CD14-positive monocyte (primary cell): ENCODE measurements around the gene IL3. TPM values are rescaled to one million over a fixed set of nuclear protein-coding genes. Genes with fewer than 3 reads are reported as not detected.
A peak's percentile ranks its signal among the peaks of the same experiment; 100 is the strongest.

Experiments
- DNase-seq, 3 donors: peaks; one replicate each; pipeline ENCODE4 v3.0.0-alpha.2; 2011 to 2022
- H2AFZ ChIP-seq: 2 replicates; pipeline ENCODE4 v1.6.0; 2012; ENCODE audit warnings: mild to moderate bottlenecking, low read depth, low read length, inconsistent platforms; ENCODE audit not compliant: insufficient read depth, poor library complexity, severe bottlenecking
- H3K27ac ChIP-seq, 2 donors: 1 replicate in 1 of 2; 2 replicates in 1 of 2; pipeline ENCODE4 v1.5.1; 2012 to 2013; ENCODE audit warnings: low read length in 2 of 2, control low read depth in 1 of 2, inconsistent platforms in 1 of 2, low read depth in 1 of 2, mild to moderate bottlenecking in 1 of 2
- H3K27me3 ChIP-seq, 2 donors: one replicate each; pipeline versions ENCODE4 v1.6.0 to v1.6.1; 2011 to 2013; ENCODE audit warnings: low read length in 2 of 2; ENCODE audit not compliant: control insufficient read depth in 2 of 2, insufficient read depth in 2 of 2
- H3K36me3 ChIP-seq, 2 donors: replicated peaks in 1 of 2; 1 replicate in 1 of 2; 2 replicates in 1 of 2; pipeline versions ENCODE4 v1.5.1 to v1.6.1; 2012 to 2013; ENCODE audit warnings: low read length in 2 of 2, control low read depth in 1 of 2, inconsistent platforms in 1 of 2, mild to moderate bottlenecking in 1 of 2; ENCODE audit not compliant: insufficient read depth in 2 of 2, control insufficient read depth in 1 of 2
- H3K4me1 ChIP-seq, 2 donors: 1 replicate in 1 of 2; 2 replicates in 1 of 2; pipeline versions ENCODE4 v1.5.1 to v1.6.1; 2012 to 2013; ENCODE audit warnings: low read length in 2 of 2, control low read depth in 1 of 2, inconsistent platforms in 1 of 2, mild to moderate bottlenecking in 1 of 2, moderate library complexity in 1 of 2; ENCODE audit not compliant: insufficient read depth in 2 of 2, control insufficient read depth in 1 of 2
- H3K4me2 ChIP-seq: replicated peaks from 2 replicates; pipeline ENCODE3; 2012; ENCODE audit warnings: low read length, moderate library complexity, mild to moderate bottlenecking; ENCODE audit not compliant: poor library complexity, severe bottlenecking; ENCODE audit errors: extremely low read depth
- H3K4me3 ChIP-seq, 3 experiments: fragments of 200-600 bp in 1 of 3; sonication (generic) in 1 of 3; replicated peaks in 1 of 3; 1 replicate in 2 of 3; 2 replicates in 1 of 3; pipeline ENCODE4 v1.5.1; 2011 to 2013; ENCODE audit warnings: low read length in 3 of 3, mild to moderate bottlenecking in 3 of 3, control low read depth in 2 of 3, low read depth in 2 of 3, inconsistent platforms in 1 of 3, moderate library complexity in 1 of 3
- H3K79me2 ChIP-seq: 2 replicates; pipeline ENCODE4 v1.6.0; 2012; ENCODE audit warnings: mild to moderate bottlenecking, control low read depth, inconsistent platforms, low read length, moderate library complexity; ENCODE audit not compliant: insufficient read depth
- H3K9ac ChIP-seq: 2 replicates; pipeline ENCODE4 v1.6.0; 2017; ENCODE audit warnings: low read length, mild to moderate bottlenecking; ENCODE audit not compliant: insufficient read depth, poor library complexity, severe bottlenecking
- H3K9me3 ChIP-seq, 2 donors: replicated peaks in 1 of 2; 1 replicate in 1 of 2; 2 replicates in 1 of 2; pipeline versions ENCODE4 v1.5.1 to v1.6.1; 2012 to 2013; ENCODE audit warnings: low read length in 2 of 2, control low read depth in 1 of 2; ENCODE audit not compliant: control insufficient read depth in 1 of 2, insufficient read depth in 1 of 2
- H4K20me1 ChIP-seq: 2 replicates; pipeline ENCODE4 v1.6.0; 2012; ENCODE audit warnings: mild to moderate bottlenecking, low read length, control low read depth, moderate library complexity; ENCODE audit not compliant: insufficient read depth
- H3K27ac Mint-ChIP-seq, 7 donors: one replicate each; pipeline ENCODE4 v1.8.0; 2020; ENCODE audit warnings: mild to moderate bottlenecking in 7 of 7, mixed read lengths in 7 of 7, moderate library complexity in 6 of 7, inconsistent platforms in 2 of 7
- H3K27me3 Mint-ChIP-seq, 3 donors: one replicate each; pipeline ENCODE4 v1.8.0; 2021 to 2022; ENCODE audit warnings: low read depth in 3 of 3, mild to moderate bottlenecking in 3 of 3, mixed read lengths in 3 of 3, moderate library complexity in 3 of 3, inconsistent platforms in 1 of 3
- H3K36me3 Mint-ChIP-seq, 2 donors: one replicate each; pipeline ENCODE4 v1.8.0; 2020; ENCODE audit warnings: mixed read lengths in 2 of 2, inconsistent platforms in 1 of 2, mild to moderate bottlenecking in 1 of 2
- H3K4me1 Mint-ChIP-seq: one replicate; pipeline ENCODE4 v1.8.0; 2020; ENCODE audit warnings: mild to moderate bottlenecking, mixed read lengths
- H3K4me3 Mint-ChIP-seq, 2 donors: one replicate each; pipeline ENCODE4 v1.8.0; 2020; ENCODE audit warnings: mild to moderate bottlenecking in 2 of 2, mixed read lengths in 2 of 2, moderate library complexity in 1 of 2
- H3K9me3 Mint-ChIP-seq, 7 donors: one replicate each; pipeline ENCODE4 v1.8.0; 2020 to 2022; ENCODE audit warnings: mixed read lengths in 7 of 7, mild to moderate bottlenecking in 6 of 7, moderate library complexity in 6 of 7, inconsistent platforms in 2 of 7
- WGBS: methylation state at CpG from one replicate; pipeline ENCODE4 v1.1.5; 2013; ENCODE audit warnings: missing lambda C conversion rate; ENCODE audit not compliant: insufficient coverage; 5-methylcytosine and 5-hydroxymethylcytosine counted together
- intact Hi-C, 2 donors: fragments of 100-400 bp; cut with micrococcal nuclease; formaldehyde crosslinking; loops; one replicate each; pipeline versions ENCODE4 v1.15.0 to v1.15.1; 2023
- polyA plus RNA-seq, 3 donors: library from polyadenylated mRNA; depleted of rRNA in 1 of 3; unstranded in 2 of 3; stranded (reverse) in 1 of 3; fragments of 300-500 nt in 2 of 3; fragments of >200 nt in 1 of 3; fragmentation: Illumina TruSeq in 2 of 3; gene quantifications; 1 replicate in 2 of 3; 2 replicates in 1 of 3; pipeline ENCODE4 v1.2.3, GENCODE V29; 2012 to 2021
- TF ChIP-seq, protein P1 (sequence below): fragments of 200-600 bp; IDR thresholded peaks from one replicate; pipeline ENCODE4 v1.8.0; 2022; ENCODE audit warnings: antibody characterized with exemption, mild to moderate bottlenecking

Gene IL3
- polyA plus RNA-seq, 3 donors, result not detected

DNA sequence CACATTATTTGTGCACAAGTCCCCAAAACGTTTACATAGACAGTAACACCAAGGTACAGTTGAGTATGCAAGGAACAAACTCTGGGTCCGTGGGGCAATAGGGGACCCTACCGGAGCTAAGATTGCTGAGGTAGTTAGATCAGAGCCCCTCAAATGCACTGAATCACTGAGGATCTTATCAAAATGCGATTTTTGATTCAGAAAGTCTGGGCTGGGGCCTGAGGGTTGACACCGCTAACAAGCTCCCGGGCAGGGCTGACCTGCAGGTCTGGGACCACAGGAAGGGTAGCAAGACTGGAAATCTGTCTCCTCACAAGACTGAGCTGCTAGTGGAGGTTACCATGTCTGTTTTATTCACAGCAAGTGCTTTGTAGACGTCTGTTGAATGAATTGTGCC is 1.8 kb upstream of the IL3 start:
- no peaks in the 10 kb centered on the region for H3K4me1 ChIP-seq
- no peaks in the 10 kb centered on the region for H3K9me3 ChIP-seq
- H3K4me3 Mint-ChIP-seq, result no peak overlapping the region
- intact Hi-C loops, result no loop called here
- H3K79me2 ChIP-seq, result no peaks in the 10 kb centered on the region
- H3K36me3 ChIP-seq, result no peaks in the 10 kb centered on the region
- H4K20me1 ChIP-seq, result no peaks in the 10 kb centered on the region
- H3K4me2 ChIP-seq, result no peak overlapping the region
- H3K27me3 ChIP-seq, result no peaks in the 10 kb centered on the region
- H3K27ac ChIP-seq, result no peak overlapping the region
- no peak overlapping the region for H3K4me3 ChIP-seq
- peaks cover 6 to 8% (median 7%) of the 10 kb centered on the region in 3 donors for H3K27me3 Mint-ChIP-seq
- no peak for DNase-seq
- H3K9ac ChIP-seq, result no peak overlapping the region
- WGBS, result 96% methylated on average over 6 of the region's 7 CpGs
- H3K9me3 Mint-ChIP-seq, result no peaks in the 10 kb centered on the region
- H2AFZ ChIP-seq, result no peak overlapping the region
- no peaks in the 10 kb centered on the region for H3K4me1 Mint-ChIP-seq
- no peaks in the 10 kb centered on the region for H3K36me3 Mint-ChIP-seq
- TF ChIP-seq, protein P1, sequence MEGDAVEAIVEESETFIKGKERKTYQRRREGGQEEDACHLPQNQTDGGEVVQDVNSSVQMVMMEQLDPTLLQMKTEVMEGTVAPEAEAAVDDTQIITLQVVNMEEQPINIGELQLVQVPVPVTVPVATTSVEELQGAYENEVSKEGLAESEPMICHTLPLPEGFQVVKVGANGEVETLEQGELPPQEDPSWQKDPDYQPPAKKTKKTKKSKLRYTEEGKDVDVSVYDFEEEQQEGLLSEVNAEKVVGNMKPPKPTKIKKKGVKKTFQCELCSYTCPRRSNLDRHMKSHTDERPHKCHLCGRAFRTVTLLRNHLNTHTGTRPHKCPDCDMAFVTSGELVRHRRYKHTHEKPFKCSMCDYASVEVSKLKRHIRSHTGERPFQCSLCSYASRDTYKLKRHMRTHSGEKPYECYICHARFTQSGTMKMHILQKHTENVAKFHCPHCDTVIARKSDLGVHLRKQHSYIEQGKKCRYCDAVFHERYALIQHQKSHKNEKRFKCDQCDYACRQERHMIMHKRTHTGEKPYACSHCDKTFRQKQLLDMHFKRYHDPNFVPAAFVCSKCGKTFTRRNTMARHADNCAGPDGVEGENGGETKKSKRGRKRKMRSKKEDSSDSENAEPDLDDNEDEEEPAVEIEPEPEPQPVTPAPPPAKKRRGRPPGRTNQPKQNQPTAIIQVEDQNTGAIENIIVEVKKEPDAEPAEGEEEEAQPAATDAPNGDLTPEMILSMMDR, result no peak
- no peak overlapping the region for H3K27ac Mint-ChIP-seq

DNA sequence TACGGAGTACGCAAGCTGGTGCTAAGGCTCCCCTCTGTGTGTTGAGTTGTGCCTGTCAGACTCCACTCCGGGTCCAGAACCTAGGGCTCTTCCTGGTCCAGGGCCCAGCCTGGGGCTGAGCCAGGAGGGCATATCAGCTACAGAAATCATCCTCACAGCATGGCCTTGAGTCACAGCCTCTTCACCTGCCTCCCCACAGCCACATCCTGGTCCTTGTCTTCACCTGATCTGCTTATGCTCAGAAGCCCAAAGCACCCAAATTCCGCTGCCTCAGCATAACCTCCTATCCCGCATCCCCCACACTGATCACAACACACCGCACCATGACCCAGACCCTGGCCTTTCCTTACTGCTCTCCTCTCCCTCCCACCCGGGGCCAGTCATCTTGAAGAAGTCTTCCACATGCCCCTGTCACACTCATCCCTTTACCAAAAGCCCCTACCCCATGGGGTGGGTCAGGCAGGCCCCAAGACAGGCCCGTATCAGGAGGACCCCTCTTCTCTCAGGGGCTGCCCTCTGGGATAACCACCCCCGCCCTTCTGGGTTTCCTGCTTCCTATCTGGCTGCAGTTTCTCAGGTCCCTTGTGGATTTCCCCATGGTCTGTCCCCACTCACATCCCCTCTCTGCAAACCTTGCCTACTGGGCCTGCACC is 1.3 kb upstream of the IL3 start:
- intact Hi-C loops, result no loop called here
- H3K36me3 Mint-ChIP-seq, result no peaks in the 10 kb centered on the region
- DNase-seq, result peak in 1 of 3 donors; percentile 2
- Histone ChIP-seq H3K9ac (no peak overlapping the region), H3K4me2 (no peak overlapping the region), H3K4me1 (no peaks in the 10 kb centered on the region), H2AFZ (no peak overlapping the region), H3K79me2 (no peaks in the 10 kb centered on the region), H3K27me3 (no peaks in the 10 kb centered on the region), H3K36me3 (no peaks in the 10 kb centered on the region), H4K20me1 (no peaks in the 10 kb centered on the region), H3K9me3 (no peaks in the 10 kb centered on the region), H3K4me3 (no peak overlapping the region), H3K27ac (no peak overlapping the region)
- 95% methylated on average over 9 of the region's 9 CpGs for WGBS
- H3K27me3 Mint-ChIP-seq, result peaks cover 6 to 8% (median 7%) of the 10 kb centered on the region in 3 donors
- no peaks in the 10 kb centered on the region for H3K4me1 Mint-ChIP-seq
- peak overlapping the region in 1 of 7 donors; percentile 7 for H3K27ac Mint-ChIP-seq
- TF ChIP-seq, protein P1, result no peak
- no peak overlapping the region for H3K4me3 Mint-ChIP-seq
- no peaks in the 10 kb centered on the region for H3K9me3 Mint-ChIP-seq
